ENCODE data around the gene SLC25A39. TPM values are rescaled to one million over a fixed set of nuclear protein-coding genes. Genes with fewer than 3 reads are reported as not detected.
A peak's percentile ranks its signal among the peaks of the same experiment; 100 is the strongest.

Gene SLC25A39
- total and polyA plus RNA-seq, 2 of the 13 experiments (the other 11 are each of a cell fraction or from before 2014, with no cell fraction given), result 144 to 151 TPM

DNA sequence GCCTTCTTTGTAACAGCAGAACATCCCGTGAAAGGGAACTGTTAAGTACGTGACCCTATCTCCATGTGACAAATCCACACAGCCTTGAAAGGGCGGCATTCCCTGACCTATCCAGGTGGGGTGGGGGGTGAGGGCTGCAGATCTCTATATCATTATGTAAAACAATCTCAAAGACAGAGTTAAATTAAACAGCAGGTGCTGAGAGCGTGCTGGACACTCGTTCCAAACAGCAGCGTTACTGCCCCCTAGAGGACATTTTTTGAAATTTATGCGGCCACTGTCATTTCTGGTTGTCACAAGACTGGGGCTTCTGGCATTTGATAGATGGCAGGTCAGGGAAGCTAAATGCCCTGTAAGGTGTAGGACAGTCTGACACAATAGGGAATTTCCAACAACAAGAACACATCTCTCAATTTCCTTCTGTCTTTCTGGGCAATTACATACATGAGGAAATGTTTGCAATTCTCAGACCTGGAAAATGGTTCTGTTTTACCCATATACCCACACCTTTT, 6.7 kb upstream of the SLC25A39 start (continued):
- TF ChIP-seq, protein P1, sequence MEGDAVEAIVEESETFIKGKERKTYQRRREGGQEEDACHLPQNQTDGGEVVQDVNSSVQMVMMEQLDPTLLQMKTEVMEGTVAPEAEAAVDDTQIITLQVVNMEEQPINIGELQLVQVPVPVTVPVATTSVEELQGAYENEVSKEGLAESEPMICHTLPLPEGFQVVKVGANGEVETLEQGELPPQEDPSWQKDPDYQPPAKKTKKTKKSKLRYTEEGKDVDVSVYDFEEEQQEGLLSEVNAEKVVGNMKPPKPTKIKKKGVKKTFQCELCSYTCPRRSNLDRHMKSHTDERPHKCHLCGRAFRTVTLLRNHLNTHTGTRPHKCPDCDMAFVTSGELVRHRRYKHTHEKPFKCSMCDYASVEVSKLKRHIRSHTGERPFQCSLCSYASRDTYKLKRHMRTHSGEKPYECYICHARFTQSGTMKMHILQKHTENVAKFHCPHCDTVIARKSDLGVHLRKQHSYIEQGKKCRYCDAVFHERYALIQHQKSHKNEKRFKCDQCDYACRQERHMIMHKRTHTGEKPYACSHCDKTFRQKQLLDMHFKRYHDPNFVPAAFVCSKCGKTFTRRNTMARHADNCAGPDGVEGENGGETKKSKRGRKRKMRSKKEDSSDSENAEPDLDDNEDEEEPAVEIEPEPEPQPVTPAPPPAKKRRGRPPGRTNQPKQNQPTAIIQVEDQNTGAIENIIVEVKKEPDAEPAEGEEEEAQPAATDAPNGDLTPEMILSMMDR (CRISPR knock-in tag; IDR thresholded peaks at IDR 0.05), result peak; percentile 82
- TF ChIP-seq, protein P2, sequence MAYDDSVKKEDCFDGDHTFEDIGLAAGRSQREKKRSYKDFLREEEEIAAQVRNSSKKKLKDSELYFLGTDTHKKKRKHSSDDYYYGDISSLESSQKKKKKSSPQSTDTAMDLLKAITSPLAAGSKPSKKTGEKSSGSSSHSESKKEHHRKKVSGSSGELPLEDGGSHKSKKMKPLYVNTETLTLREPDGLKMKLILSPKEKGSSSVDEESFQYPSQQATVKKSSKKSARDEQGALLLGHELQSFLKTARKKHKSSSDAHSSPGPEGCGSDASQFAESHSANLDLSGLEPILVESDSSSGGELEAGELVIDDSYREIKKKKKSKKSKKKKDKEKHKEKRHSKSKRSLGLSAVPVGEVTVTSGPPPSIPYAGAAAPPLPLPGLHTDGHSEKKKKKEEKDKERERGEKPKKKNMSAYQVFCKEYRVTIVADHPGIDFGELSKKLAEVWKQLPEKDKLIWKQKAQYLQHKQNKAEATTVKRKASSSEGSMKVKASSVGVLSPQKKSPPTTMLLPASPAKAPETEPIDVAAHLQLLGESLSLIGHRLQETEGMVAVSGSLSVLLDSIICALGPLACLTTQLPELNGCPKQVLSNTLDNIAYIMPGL (CRISPR knock-in tag; IDR thresholded peaks at IDR 0.05; ENCODE audit: borderline replicate concordance in 1 of 2, low read depth in 1 of 2), result peak in 1 of 2 experiments; percentile 47; a peak in 1 of 4 replicates
- TF ChIP-seq, protein P3, sequence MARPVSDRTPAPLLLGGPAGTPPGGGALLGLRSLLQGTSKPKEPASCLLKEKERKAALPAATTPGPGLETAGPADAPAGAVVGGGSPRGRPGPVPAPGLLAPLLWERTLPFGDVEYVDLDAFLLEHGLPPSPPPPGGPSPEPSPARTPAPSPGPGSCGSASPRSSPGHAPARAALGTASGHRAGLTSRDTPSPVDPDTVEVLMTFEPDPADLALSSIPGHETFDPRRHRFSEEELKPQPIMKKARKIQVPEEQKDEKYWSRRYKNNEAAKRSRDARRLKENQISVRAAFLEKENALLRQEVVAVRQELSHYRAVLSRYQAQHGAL (CRISPR knock-in tag; IDR thresholded peaks at IDR 0.05; ENCODE audit: not compliant biosample characterization), result no peak
- TF ChIP-seq FOXA1 (IDR thresholded peaks at IDR 0.05), result no peak
- TF ChIP-seq FOXA1 (CRISPR knock-in tag; IDR thresholded peaks at IDR 0.05), result no peak
- no peak for TF ChIP-seq ZNF484 (CRISPR knock-in tag; IDR thresholded peaks at IDR 0.05; ENCODE audit: borderline replicate concordance, low read depth)
- no peak for TF ChIP-seq TOPORS (CRISPR knock-in tag; IDR thresholded peaks at IDR 0.05)
- TF ChIP-seq PHF5A (CRISPR knock-in tag; IDR thresholded peaks at IDR 0.05; ENCODE audit: low read depth, unreplicated experiment), result no peak
- TF ChIP-seq, protein P4, sequence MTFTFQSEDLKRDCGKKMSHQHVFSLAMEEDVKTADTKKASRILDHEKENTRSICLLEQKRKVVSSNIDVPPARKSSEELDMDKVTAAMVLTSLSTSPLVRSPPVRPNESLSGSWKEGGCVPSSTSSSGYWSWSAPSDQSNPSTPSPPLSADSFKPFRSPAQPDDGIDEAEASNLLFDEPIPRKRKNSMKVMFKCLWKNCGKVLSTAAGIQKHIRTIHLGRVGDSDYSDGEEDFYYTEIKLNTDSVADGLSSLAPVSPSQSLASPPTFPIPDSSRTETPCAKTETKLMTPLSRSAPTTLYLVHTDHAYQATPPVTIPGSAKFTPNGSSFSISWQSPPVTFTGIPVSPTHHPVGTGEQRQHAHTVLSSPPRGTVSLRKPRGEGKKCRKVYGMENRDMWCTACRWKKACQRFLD (CRISPR knock-in tag; IDR thresholded peaks at IDR 0.05; ENCODE audit: borderline replicate concordance), result no peak
- TF ChIP-seq HOXA9 (CRISPR knock-in tag; IDR thresholded peaks at IDR 0.05; ENCODE audit: borderline replicate concordance), result no peak
- no peak for TF ChIP-seq ZC3H4 (CRISPR knock-in tag; IDR thresholded peaks at IDR 0.05; ENCODE audit: borderline replicate concordance)
- TF ChIP-seq ZNF136 (CRISPR knock-in tag; IDR thresholded peaks at IDR 0.05; ENCODE audit: low read depth), result no peak
- no peak for TF ChIP-seq HMG20B (CRISPR knock-in tag; conservative IDR thresholded peaks at IDR 0.05)
- TF ChIP-seq SP5 (CRISPR knock-in tag; IDR thresholded peaks at IDR 0.05; ENCODE audit: borderline replicate concordance, low read depth), result no peak
- peak; percentile 50; the same call in 1 of the 2 replicates for TF ChIP-seq RAD21 (CRISPR knock-in tag; IDR thresholded peaks at IDR 0.05)
- no peak for TF ChIP-seq SP2 (CRISPR knock-in tag; IDR thresholded peaks at IDR 0.05)
- TF ChIP-seq ZNF552 (CRISPR knock-in tag; IDR thresholded peaks at IDR 0.05; ENCODE audit: borderline replicate concordance), result no peak
- no peak for TF ChIP-seq TGIF2 (CRISPR knock-in tag; IDR thresholded peaks at IDR 0.05)
- no peak for TF ChIP-seq ZSCAN22 (CRISPR knock-in tag; IDR thresholded peaks at IDR 0.05)
- no peak; the same call in 2 of the 3 replicates for TF ChIP-seq MXI1 (IDR thresholded peaks at IDR 0.05; ENCODE audit: borderline replicate concordance, low read depth, low read length)
- peak; percentile 65; the same call in 1 of the 2 replicates for TF ChIP-seq SMC3 (IDR thresholded peaks at IDR 0.05; ENCODE audit: low read length)
- TF ChIP-seq, protein P5, sequence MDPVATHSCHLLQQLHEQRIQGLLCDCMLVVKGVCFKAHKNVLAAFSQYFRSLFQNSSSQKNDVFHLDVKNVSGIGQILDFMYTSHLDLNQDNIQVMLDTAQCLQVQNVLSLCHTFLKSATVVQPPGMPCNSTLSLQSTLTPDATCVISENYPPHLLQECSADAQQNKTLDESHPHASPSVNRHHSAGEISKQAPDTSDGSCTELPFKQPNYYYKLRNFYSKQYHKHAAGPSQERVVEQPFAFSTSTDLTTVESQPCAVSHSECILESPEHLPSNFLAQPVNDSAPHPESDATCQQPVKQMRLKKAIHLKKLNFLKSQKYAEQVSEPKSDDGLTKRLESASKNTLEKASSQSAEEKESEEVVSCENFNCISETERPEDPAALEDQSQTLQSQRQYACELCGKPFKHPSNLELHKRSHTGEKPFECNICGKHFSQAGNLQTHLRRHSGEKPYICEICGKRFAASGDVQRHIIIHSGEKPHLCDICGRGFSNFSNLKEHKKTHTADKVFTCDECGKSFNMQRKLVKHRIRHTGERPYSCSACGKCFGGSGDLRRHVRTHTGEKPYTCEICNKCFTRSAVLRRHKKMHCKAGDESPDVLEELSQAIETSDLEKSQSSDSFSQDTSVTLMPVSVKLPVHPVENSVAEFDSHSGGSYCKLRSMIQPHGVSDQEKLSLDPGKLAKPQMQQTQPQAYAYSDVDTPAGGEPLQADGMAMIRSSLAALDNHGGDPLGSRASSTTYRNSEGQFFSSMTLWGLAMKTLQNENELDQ (CRISPR knock-in tag; IDR thresholded peaks at IDR 0.05; ENCODE audit: borderline replicate concordance), result no peak
- TF ChIP-seq SKI (IDR thresholded peaks at IDR 0.05; ENCODE audit: partially characterized antibody), result no peak
